Neural crest cell (in vitro differentiated cells): ENCODE results near the gene BICDL1. TPM values are rescaled to one million over a fixed set of nuclear protein-coding genes. Genes with fewer than 3 reads are reported as not detected.

Experiments
- DNase-seq: peaks from one replicate; pipeline ENCODE4 v3.0.0; 2021; ENCODE audit warnings: low read depth, mixed read lengths, low spot score
- H3K27ac Mint-ChIP-seq: one replicate; pipeline ENCODE4 v1.8.0; 2021; ENCODE audit warnings: mild to moderate bottlenecking, mixed read lengths; ENCODE audit not compliant: unreplicated experiment
- H3K27me3 Mint-ChIP-seq: 2 replicates; pipeline ENCODE4 v1.8.0; 2021; ENCODE audit warnings: low read depth, mild to moderate bottlenecking, mixed read lengths
- H3K36me3 Mint-ChIP-seq: 2 replicates; pipeline ENCODE4 v1.8.0; 2021; ENCODE audit warnings: low read depth, mild to moderate bottlenecking, mixed read lengths
- H3K4me1 Mint-ChIP-seq: 2 replicates; pipeline ENCODE4 v1.8.0; 2021; ENCODE audit warnings: mixed read lengths
- H3K4me3 Mint-ChIP-seq: one replicate; pipeline ENCODE4 v1.8.0; 2021; ENCODE audit warnings: mild to moderate bottlenecking, mixed read lengths
- H3K9me3 Mint-ChIP-seq: 2 replicates; pipeline ENCODE4 v1.8.0; 2021; ENCODE audit warnings: mixed read lengths
- total RNA-seq: library from RNA; stranded (reverse); gene quantifications from 2 replicates; pipeline ENCODE4 v1.2.1, GENCODE V29; 2021
- TF ChIP-seq, protein P1 (sequence below): fragments of 200-600 bp; sonication (generic); conservative IDR thresholded peaks from 2 replicates; pipeline ENCODE4 v1.5.0; 2021; ENCODE audit warnings: antibody characterized with exemption, mild to moderate bottlenecking

The BICDL1 gene
- total RNA-seq, 1 donor from 2014 or later, result 6.3 TPM

- Mint-ChIP-seq H3K27ac (no peak overlapping the region), H3K27me3 (no peaks in the 10 kb centered on the region), H3K36me3 (peaks cover 5% of the 10 kb centered on the region), H3K4me1 (no peaks in the 10 kb centered on the region), H3K9me3 (no peaks in the 10 kb centered on the region), H3K4me3 (no peak overlapping the region)
- TF ChIP-seq, protein P1, sequence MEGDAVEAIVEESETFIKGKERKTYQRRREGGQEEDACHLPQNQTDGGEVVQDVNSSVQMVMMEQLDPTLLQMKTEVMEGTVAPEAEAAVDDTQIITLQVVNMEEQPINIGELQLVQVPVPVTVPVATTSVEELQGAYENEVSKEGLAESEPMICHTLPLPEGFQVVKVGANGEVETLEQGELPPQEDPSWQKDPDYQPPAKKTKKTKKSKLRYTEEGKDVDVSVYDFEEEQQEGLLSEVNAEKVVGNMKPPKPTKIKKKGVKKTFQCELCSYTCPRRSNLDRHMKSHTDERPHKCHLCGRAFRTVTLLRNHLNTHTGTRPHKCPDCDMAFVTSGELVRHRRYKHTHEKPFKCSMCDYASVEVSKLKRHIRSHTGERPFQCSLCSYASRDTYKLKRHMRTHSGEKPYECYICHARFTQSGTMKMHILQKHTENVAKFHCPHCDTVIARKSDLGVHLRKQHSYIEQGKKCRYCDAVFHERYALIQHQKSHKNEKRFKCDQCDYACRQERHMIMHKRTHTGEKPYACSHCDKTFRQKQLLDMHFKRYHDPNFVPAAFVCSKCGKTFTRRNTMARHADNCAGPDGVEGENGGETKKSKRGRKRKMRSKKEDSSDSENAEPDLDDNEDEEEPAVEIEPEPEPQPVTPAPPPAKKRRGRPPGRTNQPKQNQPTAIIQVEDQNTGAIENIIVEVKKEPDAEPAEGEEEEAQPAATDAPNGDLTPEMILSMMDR, result no peak
- no peak for DNase-seq
Observed at GRCh38 chr12:120101617-120102016, 112.6 kb downstream of the BICDL1 start.

- Mint-ChIP-seq H3K36me3 (peaks cover 5% of the 10 kb centered on the region), H3K27ac (no peak overlapping the region), H3K9me3 (no peaks in the 10 kb centered on the region), H3K4me1 (no peaks in the 10 kb centered on the region), H3K27me3 (no peaks in the 10 kb centered on the region), H3K4me3 (no peak overlapping the region)
- no peak for DNase-seq
- TF ChIP-seq, protein P1, result no peak
Observed at GRCh38 chr12:120102189-120103043, 113.4 kb downstream of the BICDL1 start.

GRCh38 chr12:120103044-120103338, 114.0 kb downstream of the BICDL1 start:
- peaks cover 5% of the 10 kb centered on the region for H3K36me3 Mint-ChIP-seq
- no peak overlapping the region for H3K27ac Mint-ChIP-seq
- TF ChIP-seq, protein P1, result no peak
- no peaks in the 10 kb centered on the region for H3K27me3 Mint-ChIP-seq
- no peaks in the 10 kb centered on the region for H3K9me3 Mint-ChIP-seq
- H3K4me1 Mint-ChIP-seq, result no peaks in the 10 kb centered on the region
- no peak overlapping the region for H3K4me3 Mint-ChIP-seq
- DNase-seq, result no peak

- TF ChIP-seq, protein P1, result no peak
- Mint-ChIP-seq H3K36me3 (peaks cover 5% of the 10 kb centered on the region), H3K4me3 (no peak overlapping the region), H3K4me1 (no peaks in the 10 kb centered on the region), H3K27me3 (no peaks in the 10 kb centered on the region), H3K27ac (no peak overlapping the region), H3K9me3 (no peaks in the 10 kb centered on the region)
- no peak for DNase-seq
Observed at GRCh38 chr12:120103371-120103770, 114.3 kb downstream of the BICDL1 start.

GRCh38 chr12:120106151-120106550, 117.1 kb downstream of the BICDL1 start:
- no peak for DNase-seq
- no peak overlapping the region for H3K4me3 Mint-ChIP-seq
- no peaks in the 10 kb centered on the region for H3K9me3 Mint-ChIP-seq
- H3K27ac Mint-ChIP-seq, result peak overlapping the region; percentile 45
- H3K4me1 Mint-ChIP-seq, result peaks cover 3% of the 10 kb centered on the region
- H3K27me3 Mint-ChIP-seq, result no peaks in the 10 kb centered on the region
- TF ChIP-seq, protein P1, result no peak
- H3K36me3 Mint-ChIP-seq, result peaks cover 5% of the 10 kb centered on the region
